ENCODE data around the gene FRYL.

- TF ChIP-seq GATA2 (IDR thresholded peaks at IDR 0.05; ENCODE audit: low read depth, low read length) (no peak), GATA3 (IDR thresholded peaks at IDR 0.05; ENCODE audit: low read depth, low read length) (no peak)
Measured at GRCh38 chr4:48746608-48747362, 33.3 kb downstream of the FRYL start.
